ENCODE results near the gene CDYL.
"Not testable (repeated sequence)": the region's sequence is repeated elsewhere in the genome, so short reads cannot be mapped to it uniquely, and the experiment has no call there.

- not testable (repeated sequence) for TF ChIP-seq CTCF (IDR thresholded peaks at IDR 0.05; ENCODE audit: insufficient read depth, low read length, poor library complexity, severe bottlenecking); EZH2phosphoT487 (conservative IDR thresholded peaks at IDR 0.05; ENCODE audit: low read length)
Observed at GRCh38 chr6:4865006-4865405, 88.8 kb downstream of the CDYL start.

Data from SU-DHL-6 (cell line).